H9 (cell line): ENCODE measurements around the gene TAF10. TPM values are rescaled to one million over a fixed set of nuclear protein-coding genes. Genes with fewer than 3 reads are reported as not detected.

ENCODE experiments used
- DNase-seq: peaks from one replicate; pipeline ENCODE4 v3.0.0-alpha.2; 2017
- H2AFZ ChIP-seq: one replicate; pipeline ENCODE4 v1.6.1; 2013; ENCODE audit warnings: mild to moderate bottlenecking, low read length, control low read depth, moderate library complexity
- H2AK5ac ChIP-seq: 2 replicates; pipeline ENCODE4 v1.6.1; 2013; ENCODE audit warnings: low read length, control low read depth, mixed read lengths; ENCODE audit not compliant: insufficient read length
- H2BK120ac ChIP-seq: one replicate; pipeline ENCODE4 v1.6.1; 2013; ENCODE audit warnings: low read depth, mild to moderate bottlenecking, low read length, control low read depth, inconsistent platforms; ENCODE audit not compliant: poor library complexity, severe bottlenecking
- H2BK12ac ChIP-seq: 2 replicates; pipeline ENCODE4 v1.6.1; 2013; ENCODE audit warnings: low read length, control low read depth, mixed read lengths, low read depth; ENCODE audit not compliant: insufficient read length
- H2BK15ac ChIP-seq: 2 replicates; pipeline ENCODE4 v1.6.1; 2013; ENCODE audit warnings: low read depth, low read length, control low read depth
- H2BK20ac ChIP-seq: one replicate; pipeline ENCODE4 v1.6.1; 2013; ENCODE audit warnings: low read depth, mild to moderate bottlenecking, low read length, control low read depth, inconsistent platforms; ENCODE audit not compliant: poor library complexity, severe bottlenecking
- H2BK5ac ChIP-seq: 2 replicates; pipeline ENCODE4 v1.6.1; 2013; ENCODE audit warnings: low read length, control low read depth, mixed read lengths; ENCODE audit not compliant: insufficient read length
- H3K14ac ChIP-seq: 2 replicates; pipeline ENCODE4 v1.6.1; 2013; ENCODE audit warnings: low read length, control low read depth; ENCODE audit not compliant: insufficient read depth
- H3K18ac ChIP-seq: 2 replicates; pipeline ENCODE4 v1.6.1; 2013; ENCODE audit warnings: low read depth, mild to moderate bottlenecking, mixed read lengths, low read length, control low read depth; ENCODE audit not compliant: insufficient read length
- H3K23ac ChIP-seq: 2 replicates; pipeline ENCODE4 v1.6.1; 2013; ENCODE audit warnings: low read length, control low read depth, mixed read lengths, low read depth; ENCODE audit not compliant: insufficient read length
- H3K23me2 ChIP-seq: 2 replicates; pipeline ENCODE4 v1.6.1; 2013; ENCODE audit warnings: low read depth, mild to moderate bottlenecking, mixed read lengths, low read length, control low read depth; ENCODE audit not compliant: insufficient read length, poor library complexity, severe bottlenecking
- H3K27ac ChIP-seq: 2 replicates; pipeline ENCODE4 v1.5.1; 2013; ENCODE audit warnings: low read length, control low read depth, mixed read lengths, low read depth; ENCODE audit not compliant: insufficient read length
- H3K27me3 ChIP-seq: 2 replicates; pipeline ENCODE4 v1.6.1; 2013; ENCODE audit warnings: low read length, control low read depth, inconsistent platforms; ENCODE audit not compliant: insufficient read depth
- H3K4ac ChIP-seq: 2 replicates; pipeline ENCODE4 v1.6.1; 2013; ENCODE audit warnings: low read depth, mild to moderate bottlenecking, control low read depth, inconsistent platforms, low read length, moderate library complexity
- H3K4me1 ChIP-seq: 2 replicates; pipeline ENCODE4 v1.6.1; 2013; ENCODE audit warnings: low read length, control low read depth, inconsistent platforms; ENCODE audit not compliant: insufficient read depth
- H3K4me2 ChIP-seq: 2 replicates; pipeline ENCODE4 v1.6.1; 2013; ENCODE audit warnings: low read length, control low read depth, mixed read lengths; ENCODE audit not compliant: insufficient read length, insufficient read depth
- H3K56ac ChIP-seq: 2 replicates; pipeline ENCODE4 v1.6.1; 2013; ENCODE audit warnings: low read depth, mild to moderate bottlenecking, mixed read lengths, low read length, control low read depth; ENCODE audit not compliant: insufficient read length
- H3K79me1 ChIP-seq: 2 replicates; pipeline ENCODE4 v1.6.1; 2013; ENCODE audit warnings: low read depth, mild to moderate bottlenecking, moderate library complexity, low read length, control low read depth, inconsistent platforms; ENCODE audit not compliant: insufficient read depth, poor library complexity, severe bottlenecking
- H3K79me2 ChIP-seq: 2 replicates; pipeline ENCODE4 v1.6.1; 2013; ENCODE audit warnings: low read length, control low read depth, inconsistent platforms; ENCODE audit not compliant: insufficient read depth
- H3K9ac ChIP-seq: 2 replicates; pipeline ENCODE4 v1.6.1; 2013; ENCODE audit warnings: low read length, control low read depth, mixed read lengths; ENCODE audit not compliant: insufficient read length; ENCODE audit errors: extremely low read depth
- H3K9me3 ChIP-seq: one replicate; pipeline ENCODE4 v1.6.1; 2013; ENCODE audit warnings: low read depth, low read length, inconsistent platforms; ENCODE audit not compliant: control insufficient read depth
- H3T11ph ChIP-seq: one replicate; pipeline ENCODE4 v1.6.1; 2013; ENCODE audit warnings: mild to moderate bottlenecking, low read length, control low read depth, inconsistent platforms
- H4K20me1 ChIP-seq: one replicate; pipeline ENCODE4 v1.6.1; 2013; ENCODE audit not compliant: control insufficient read depth, insufficient read length, insufficient read depth
- H4K5ac ChIP-seq: 2 replicates; pipeline ENCODE4 v1.6.1; 2013; ENCODE audit warnings: low read depth, mild to moderate bottlenecking, mixed read lengths, low read length, control low read depth; ENCODE audit not compliant: insufficient read length
- H4K8ac ChIP-seq: replicated peaks from 2 replicates; pipeline ENCODE4 v1.6.1; 2013; ENCODE audit warnings: low read length, control low read depth, mixed read lengths, low read depth; ENCODE audit not compliant: insufficient read length
- H4K91ac ChIP-seq: 2 replicates; pipeline ENCODE4 v1.6.1; 2013; ENCODE audit warnings: low read depth, mild to moderate bottlenecking, moderate library complexity, mixed read lengths, low read length, control low read depth; ENCODE audit not compliant: insufficient read length
- H3K27ac Mint-ChIP-seq, 3 experiments: 2 replicates in 2 of 3; 3 replicates in 1 of 3; pipeline ENCODE4 v1.8.0; 2020 to 2021; ENCODE audit warnings: mixed read lengths in 3 of 3, mild to moderate bottlenecking in 1 of 3, moderate library complexity in 1 of 3
- H3K27me3 Mint-ChIP-seq: 2 replicates; pipeline ENCODE4 v1.8.0; 2021; ENCODE audit warnings: low read depth, mild to moderate bottlenecking, moderate library complexity, mixed read lengths
- H3K36me3 Mint-ChIP-seq, 3 experiments: 2 replicates in 2 of 3; 3 replicates in 1 of 3; pipeline ENCODE4 v1.8.0; 2020 to 2021; ENCODE audit warnings: low read depth in 3 of 3, mixed read lengths in 3 of 3; ENCODE audit not compliant: insufficient read depth in 1 of 3
- H3K4me1 Mint-ChIP-seq, 2 experiments: 2 replicates each; pipeline ENCODE4 v1.8.0; 2020; ENCODE audit warnings: mixed read lengths in 2 of 2
- H3K4me3 Mint-ChIP-seq, 2 experiments: 2 replicates in 1 of 2; 3 replicates in 1 of 2; pipeline ENCODE4 v1.8.0; 2020 to 2021; ENCODE audit warnings: mild to moderate bottlenecking in 2 of 2, mixed read lengths in 2 of 2, moderate library complexity in 1 of 2
- H3K9me3 Mint-ChIP-seq, 2 experiments: 2 replicates in 1 of 2; 3 replicates in 1 of 2; pipeline ENCODE4 v1.8.0; 2020; ENCODE audit warnings: mild to moderate bottlenecking in 2 of 2, mixed read lengths in 2 of 2, moderate library complexity in 1 of 2
- whole genome bisulfite sequencing: extraction: QIAGEN DNeasy Blood & Tissue Kit; methylation state at CpG from one replicate; pipeline ENCODE4 v1.1.7; 2013; ENCODE audit warnings: missing lambda C conversion rate, low lambda C conversion rate, mixed read lengths; ENCODE audit not compliant: insufficient read length; ENCODE audit errors: extremely low coverage; 5-methylcytosine and 5-hydroxymethylcytosine counted together
- total RNA-seq: library from RNA; stranded (reverse); gene quantifications from 2 replicates; pipeline ENCODE4 v1.2.1, GENCODE V29; 2021
- TF ChIP-seq, protein P1 (sequence below): fragments of 200-600 bp; sonication (generic); conservative IDR thresholded peaks from 3 replicates; pipeline ENCODE4 v1.8.0; 2021; ENCODE audit warnings: antibody characterized with exemption, mild to moderate bottlenecking

The TAF10 gene
- total RNA-seq, 1 experiment from 2014 or later = 198 TPM

DNA sequence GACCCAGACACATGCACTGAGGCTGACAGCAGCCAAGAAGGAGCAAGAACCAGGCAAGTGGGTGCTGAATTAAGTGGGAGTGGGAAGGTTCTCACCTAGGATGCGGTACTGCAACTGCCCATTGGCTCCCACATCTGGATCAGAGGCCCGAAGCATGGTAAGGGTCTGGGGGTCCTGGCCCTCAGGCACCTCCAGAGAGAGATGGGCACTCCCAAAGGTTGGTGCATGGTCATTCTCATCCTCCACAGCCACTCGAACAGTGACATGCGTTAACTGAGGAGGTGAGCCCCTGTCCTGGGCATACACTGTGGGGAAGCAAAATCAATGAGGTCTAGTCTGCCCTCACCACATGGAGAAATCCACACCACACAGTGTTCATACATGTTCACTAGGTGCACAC lies 16.5 kb upstream of the TAF10 start:
- Histone ChIP-seq H2BK12ac (no peak overlapping the region), H2BK15ac (no peak overlapping the region), H3K14ac (no peak overlapping the region), H3K9me3 (no peaks in the 10 kb centered on the region), H3T11ph (no peak overlapping the region), H3K27me3 (peaks cover 18% of the 10 kb centered on the region; the same call in 1 of the 2 replicates), H3K79me2 (no peaks in the 10 kb centered on the region), H3K27ac (no peak overlapping the region), H3K4ac (no peak overlapping the region), H2AK5ac (no peak overlapping the region), H3K4me2 (no peak overlapping the region), H3K56ac (no peak overlapping the region), H3K18ac (no peak overlapping the region), H4K8ac (no peak overlapping the region), H4K5ac (no peak overlapping the region), H4K20me1 (no peaks in the 10 kb centered on the region), H3K23me2 (peaks cover 9% of the 10 kb centered on the region), H2BK20ac (no peak overlapping the region), H3K9ac (no peak overlapping the region), H2BK5ac (no peak overlapping the region), H2BK120ac (no peak overlapping the region), H2AFZ (no peak overlapping the region), H3K79me1 (no peaks in the 10 kb centered on the region), H3K4me1 (no peaks in the 10 kb centered on the region), H4K91ac (no peak overlapping the region), H3K23ac (no peak overlapping the region)
- no peak for DNase-seq
- Mint-ChIP-seq H3K27ac (no peak overlapping the region), H3K9me3 (no peaks in the 10 kb centered on the region), H3K4me3 (0 out of 5 replicates have a peak overlapping the region, but pooled peaks of 1 of the 2 experiments have one; percentile 20), H3K36me3 (peaks cover 2 to 35% (median 17%) of the 10 kb centered on the region in 3 experiments), H3K27me3 (peaks cover 49% of the 10 kb centered on the region), H3K4me1 (peaks cover 3% of the 10 kb centered on the region in 2 experiments; a peak in 2 of 4 replicates)
- no CpG with 5 or more reads among the region's 4 CpGs for WGBS
- TF ChIP-seq, protein P1, sequence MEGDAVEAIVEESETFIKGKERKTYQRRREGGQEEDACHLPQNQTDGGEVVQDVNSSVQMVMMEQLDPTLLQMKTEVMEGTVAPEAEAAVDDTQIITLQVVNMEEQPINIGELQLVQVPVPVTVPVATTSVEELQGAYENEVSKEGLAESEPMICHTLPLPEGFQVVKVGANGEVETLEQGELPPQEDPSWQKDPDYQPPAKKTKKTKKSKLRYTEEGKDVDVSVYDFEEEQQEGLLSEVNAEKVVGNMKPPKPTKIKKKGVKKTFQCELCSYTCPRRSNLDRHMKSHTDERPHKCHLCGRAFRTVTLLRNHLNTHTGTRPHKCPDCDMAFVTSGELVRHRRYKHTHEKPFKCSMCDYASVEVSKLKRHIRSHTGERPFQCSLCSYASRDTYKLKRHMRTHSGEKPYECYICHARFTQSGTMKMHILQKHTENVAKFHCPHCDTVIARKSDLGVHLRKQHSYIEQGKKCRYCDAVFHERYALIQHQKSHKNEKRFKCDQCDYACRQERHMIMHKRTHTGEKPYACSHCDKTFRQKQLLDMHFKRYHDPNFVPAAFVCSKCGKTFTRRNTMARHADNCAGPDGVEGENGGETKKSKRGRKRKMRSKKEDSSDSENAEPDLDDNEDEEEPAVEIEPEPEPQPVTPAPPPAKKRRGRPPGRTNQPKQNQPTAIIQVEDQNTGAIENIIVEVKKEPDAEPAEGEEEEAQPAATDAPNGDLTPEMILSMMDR = no peak
